ENCODE data around the gene TAF6.

DNA sequence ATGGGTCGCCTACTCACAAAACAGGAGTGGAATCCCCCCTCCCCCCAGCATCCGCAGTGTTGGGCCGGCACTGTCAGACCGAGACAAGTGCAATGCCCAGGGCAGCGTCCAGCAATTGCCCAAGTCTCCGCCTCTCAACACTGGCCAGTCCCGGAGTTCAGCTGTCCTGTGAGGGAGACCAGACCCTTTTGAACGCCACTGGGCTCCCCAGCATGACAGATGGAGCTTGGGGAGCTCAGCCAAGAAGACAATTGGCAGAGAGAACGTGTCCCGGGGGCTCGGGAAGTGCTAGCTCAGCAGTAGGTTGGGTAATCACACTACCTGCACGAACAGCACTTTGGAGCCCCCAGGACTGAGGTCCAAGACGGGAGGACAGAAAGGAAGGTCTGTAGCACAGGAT is 25.7 kb downstream of the TAF6 start:
- TF ChIP-seq ZSCAN29 (IDR thresholded peaks at IDR 0.05) (no peak), ELF4 (CRISPR knock-in tag; IDR thresholded peaks at IDR 0.05) (no peak), ADNP (tag; IDR thresholded peaks at IDR 0.05) (no peak), TOE1 (IDR thresholded peaks at IDR 0.05; ENCODE audit: borderline replicate concordance) (no peak), TOE1 (CRISPR knock-in tag; IDR thresholded peaks at IDR 0.05; ENCODE audit: borderline replicate concordance, low read depth) (no peak), POLR2A (conservative IDR thresholded peaks at IDR 0.05) (no peak)
- TF ChIP-seq, protein P1, sequence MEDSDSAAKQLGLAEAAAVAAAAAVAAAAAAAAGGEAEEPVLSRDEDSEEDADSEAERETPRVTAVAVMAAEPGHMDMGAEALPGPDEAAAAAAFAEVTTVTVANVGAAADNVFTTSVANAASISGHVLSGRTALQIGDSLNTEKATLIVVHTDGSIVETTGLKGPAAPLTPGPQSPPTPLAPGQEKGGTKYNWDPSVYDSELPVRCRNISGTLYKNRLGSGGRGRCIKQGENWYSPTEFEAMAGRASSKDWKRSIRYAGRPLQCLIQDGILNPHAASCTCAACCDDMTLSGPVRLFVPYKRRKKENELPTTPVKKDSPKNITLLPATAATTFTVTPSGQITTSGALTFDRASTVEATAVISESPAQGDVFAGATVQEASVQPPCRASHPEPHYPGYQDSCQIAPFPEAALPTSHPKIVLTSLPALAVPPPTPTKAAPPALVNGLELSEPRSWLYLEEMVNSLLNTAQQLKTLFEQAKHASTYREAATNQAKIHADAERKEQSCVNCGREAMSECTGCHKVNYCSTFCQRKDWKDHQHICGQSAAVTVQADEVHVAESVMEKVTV (CRISPR knock-in tag; IDR thresholded peaks at IDR 0.05), result no peak

Data from K562 (cell line).